GM21576 (cell line): ENCODE results near the gene SLC25A10.

Source experiments
- ATAC-seq: cut with Tn5 transposase; IDR thresholded peaks from one replicate; pipeline ENCODE4 v1.9.1; 2021; ENCODE audit warnings: mild to moderate bottlenecking, moderate library complexity; ENCODE audit not compliant: unreplicated experiment

Gene SLC25A10

DNA sequence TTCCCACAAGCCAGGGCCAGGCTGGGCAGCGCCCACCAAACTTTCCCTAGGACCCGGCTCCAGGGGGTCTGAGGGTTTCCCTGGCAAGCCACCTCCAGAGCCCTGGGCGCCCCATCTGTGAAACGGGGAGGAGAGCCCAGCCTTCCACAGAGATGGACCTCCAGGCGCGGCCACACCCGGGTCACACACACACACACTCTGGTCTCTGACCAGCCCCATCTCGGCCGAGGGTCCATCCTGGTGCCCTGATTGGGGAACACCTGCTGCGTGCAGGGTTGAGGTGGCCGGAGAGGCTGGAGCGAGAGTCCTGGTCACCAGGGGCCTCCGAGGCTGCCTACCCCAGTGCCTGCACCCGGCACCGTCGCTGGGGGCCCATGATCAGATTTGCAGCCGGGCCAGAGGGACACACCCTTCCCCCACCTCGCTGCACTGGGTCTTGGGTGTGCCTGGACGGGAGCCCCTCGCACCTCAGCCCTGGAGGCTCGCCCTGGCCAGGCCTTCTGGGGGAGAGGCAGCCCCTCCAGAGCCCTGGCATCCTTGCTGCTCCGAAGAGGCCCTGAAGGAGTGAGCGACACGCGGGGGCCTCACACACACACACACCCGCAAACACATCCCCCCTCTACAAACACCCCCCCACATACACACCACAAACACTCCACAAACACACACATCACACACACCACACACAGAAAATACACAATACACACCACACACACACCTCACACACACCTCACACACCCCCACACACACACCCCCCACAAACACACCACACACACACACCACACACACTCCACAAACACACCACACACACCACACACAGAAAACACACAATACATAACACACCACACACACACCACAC lies 29.7 kb downstream of the SLC25A10 start:
- ATAC-seq = no peak
